Left hindlimb (tissue), 1 donor: ENCODE measurements around the gene IGFBP7.
"Not testable (repeated sequence)": the region's sequence is repeated elsewhere in the genome, so short reads cannot be mapped to it uniquely, and the experiment has no call there.

Experiments used
- DNase-seq: peaks from one replicate; pipeline ENCODE4 v3.0.0-alpha.2; 2018

Gene IGFBP7

GRCh38 chr4:57068237-57068981, 41.8 kb downstream of the IGFBP7 start:
- no peak for DNase-seq

GRCh38 chr4:57065730-57066482, 44.3 kb downstream of the IGFBP7 start:
- DNase-seq: no peak

- DNase-seq: no peak
These were observed 45.1 kb downstream of the IGFBP7 start for GRCh38 chr4:57064811-57065711.

- no peak for DNase-seq
These were observed 46.1 kb downstream of the IGFBP7 start for GRCh38 chr4:57064120-57064519.

GRCh38 chr4:57063518-57063917, 46.7 kb downstream of the IGFBP7 start:
- DNase-seq: no peak

GRCh38 chr4:57061395-57061794, 48.8 kb downstream of the IGFBP7 start:
- no peak for DNase-seq

GRCh38 chr4:57060717-57061067, 49.5 kb downstream of the IGFBP7 start:
- DNase-seq: not testable (repeated sequence)

- no peak for DNase-seq
These were observed 50.1 kb downstream of the IGFBP7 start for GRCh38 chr4:57059890-57060716.

GRCh38 chr4:57055886-57056285, 54.3 kb downstream of the IGFBP7 start:
- no peak for DNase-seq

GRCh38 chr4:57053508-57053907, 56.7 kb downstream of the IGFBP7 start:
- no peak for DNase-seq

- DNase-seq: no peak
These were observed 58.7 kb downstream of the IGFBP7 start for GRCh38 chr4:57051524-57051923.

- DNase-seq: no peak
These were observed 59.1 kb downstream of the IGFBP7 start for GRCh38 chr4:57051095-57051494.

- DNase-seq: no peak
These were observed 61.4 kb downstream of the IGFBP7 start for GRCh38 chr4:57048590-57049304.

GRCh38 chr4:57047046-57047445, 63.1 kb downstream of the IGFBP7 start:
- DNase-seq: not testable (repeated sequence)

GRCh38 chr4:57044996-57045395, 65.2 kb downstream of the IGFBP7 start:
- no peak for DNase-seq

GRCh38 chr4:57044279-57044678, 65.9 kb downstream of the IGFBP7 start:
- no peak for DNase-seq

GRCh38 chr4:57043347-57044251, 66.6 kb downstream of the IGFBP7 start:
- peak; percentile 89 for DNase-seq

- DNase-seq: peak; percentile 63
These were observed 67.4 kb downstream of the IGFBP7 start for GRCh38 chr4:57042711-57043169.

- no peak for DNase-seq
These were observed 69.2 kb downstream of the IGFBP7 start for GRCh38 chr4:57041020-57041419.

- DNase-seq: no peak
These were observed 69.7 kb downstream of the IGFBP7 start for GRCh38 chr4:57040510-57040909.

GRCh38 chr4:57039345-57039744, 70.8 kb downstream of the IGFBP7 start:
- no peak for DNase-seq
